IMR-90 (cell line): ENCODE results near the gene CCDC150. TPM values are rescaled to one million over a fixed set of nuclear protein-coding genes. Genes with fewer than 3 reads are reported as not detected.

Experiments used
- microRNA-seq, 2 experiments: library from miRNA; stranded (forward) in 1 of 2; unstranded in 1 of 2; fragments of 10-50 nt in 1 of 2; fragments of <30 nt in 1 of 2; gene quantifications in 1 of 2; microRNA quantifications in 1 of 2; one replicate each; pipeline versions ENCODE3 to v1.1.0; 2013 to 2020; ENCODE audit not compliant: insufficient read depth in 1 of 2, insufficient read length in 1 of 2, unreplicated experiment in 1 of 2
- polyA plus RNA-seq, 3 experiments: library from polyadenylated mRNA; depleted of rRNA; stranded (reverse); fragments of >200 nt; gene quantifications; 2 replicates each; pipeline ENCODE4 v1.2.3, GENCODE V29; 2012; ENCODE audit warnings: low replicate concordance in 1 of 3
- small RNA-seq, 5 experiments: library from RNA; depleted of rRNA; stranded (forward); fragments of <200 nt; gene quantifications; one replicate each; pipeline ENCODE3, GENCODE V24; 2012
- total RNA-seq: library from RNA; depleted of rRNA; stranded (reverse); fragments of >200 nt; gene quantifications from 2 replicates; pipeline ENCODE4 v1.2.3, GENCODE V29; 2012; rRNA removed

CCDC150 gene
- total and polyA plus RNA-seq, 2 of the 4 experiments (the other 2 are of a cell fraction): 3.8 to 4.3 TPM

Small RNA genes lying within 50 kb of the gene (microRNA-seq; reads per million reads assigned to microRNA genes)
- gene RF00424 (ENCODE audit: insufficient read depth, insufficient read length): not detected

Small RNA genes lying within 50 kb of the gene (small RNA-seq; reads per million reads assigned to genes)
- gene RF00424: 0 reads per million in 5 experiments

Other genes with a start within 250 kb of the CCDC150 start
- gene HECW2, start 46.2 kb upstream of the CCDC150 start, total RNA-seq: 4.7 and 6.9 TPM in 2 replicates
- gene HECW2, start 46.2 kb upstream of the CCDC150 start, polyA plus RNA-seq (2012; rRNA removed): 1.5 TPM in 2 replicates
- 32.8 and 39.4 TPM in 2 replicates for gene GTF3C3, start 160.0 kb downstream of the CCDC150 start, total RNA-seq
- gene GTF3C3, start 160.0 kb downstream of the CCDC150 start, polyA plus RNA-seq (2012; rRNA removed): 11.5 and 15.1 TPM in 2 replicates
- not detected in 2 replicates for gene C2orf66, start 169.6 kb downstream of the CCDC150 start, total RNA-seq
- 0.16 and 0.27 TPM in 2 replicates for gene C2orf66, start 169.6 kb downstream of the CCDC150 start, polyA plus RNA-seq (2012; rRNA removed)